ENCODE data around the gene THADA.

GRCh38 chr2:43239981-43240765 is 355.7 kb downstream of the THADA start:
- no peak for TF ChIP-seq CTCF (tag by site-specific recombination; IDR thresholded peaks at IDR 0.05)
- no peak for TF ChIP-seq ZNF777 (tag by site-specific recombination; IDR thresholded peaks at IDR 0.05; ENCODE audit: borderline replicate concordance)
- TF ChIP-seq YY1 (tag by site-specific recombination; IDR thresholded peaks at IDR 0.05): no peak
- no peak for TF ChIP-seq INSM2 (tag by site-specific recombination; IDR thresholded peaks at IDR 0.05)
- TF ChIP-seq HOXC10 (CRISPR knock-in tag; IDR thresholded peaks at IDR 0.05): no peak

Measured in HEK293 (cell line).